Left colon (tissue), 2 donors: Measurements from ENCODE around the gene ZYG11B. TPM values are rescaled to one million over a fixed set of nuclear protein-coding genes. Genes with fewer than 3 reads are reported as not detected.
A peak's percentile ranks its signal among the peaks of the same experiment; 100 is the strongest.
"Not testable (repeated sequence)": the region's sequence is repeated elsewhere in the genome, so short reads cannot be mapped to it uniquely, and the experiment has no call there.

Experiments
- ATAC-seq: fragments of 200-7000 bp; cut with Tn5 transposase; one replicate; pipeline ENCODE4 v1.9.1; 2020; ENCODE audit warnings: mild to moderate bottlenecking, moderate library complexity
- DNase-seq, 2 donors: peaks; one replicate each; pipeline ENCODE4 v3.0.0-alpha.2; 2020
- intact Hi-C, 2 donors: fragments of 100-400 bp; cut with DNase I in 1 of 2; cut with micrococcal nuclease in 1 of 2; formaldehyde crosslinking; loops; one replicate each; pipeline versions ENCODE4 v1.11.2 to v1.14.0; 2022; cut with DNase I, micrococcal nuclease
- long read RNA-seq: library from polyadenylated mRNA; unstranded; transcript quantifications from one replicate; pipeline ENCODE4 v2.0.0, GENCODE V29; 2021
- total RNA-seq, 2 donors: library from RNA; stranded (reverse); fragmentation: NEBNext Ultra II Directional; extraction: Animal tissue kit (Norgen Biotek cat#: 25700); gene quantifications; one replicate each; pipeline ENCODE4 v1.2.1, GENCODE V29; 2021
- donor health status: DM: no; HTN: no; CAD: no.
- donor health status: DM: yes; HTN: yes; CAD: no.

The ZYG11B gene
- total RNA-seq, result 10 to 100 TPM; 29.0 to 30.3 TPM
- long read RNA-seq, full-length matches to known transcripts, result 8 of 17 reads
- long read RNA-seq, partial matches to known transcripts, result 5 of 17 reads
- long read RNA-seq, other reads (novel, unspliced or antisense), result 4 of 17 reads

DNA sequence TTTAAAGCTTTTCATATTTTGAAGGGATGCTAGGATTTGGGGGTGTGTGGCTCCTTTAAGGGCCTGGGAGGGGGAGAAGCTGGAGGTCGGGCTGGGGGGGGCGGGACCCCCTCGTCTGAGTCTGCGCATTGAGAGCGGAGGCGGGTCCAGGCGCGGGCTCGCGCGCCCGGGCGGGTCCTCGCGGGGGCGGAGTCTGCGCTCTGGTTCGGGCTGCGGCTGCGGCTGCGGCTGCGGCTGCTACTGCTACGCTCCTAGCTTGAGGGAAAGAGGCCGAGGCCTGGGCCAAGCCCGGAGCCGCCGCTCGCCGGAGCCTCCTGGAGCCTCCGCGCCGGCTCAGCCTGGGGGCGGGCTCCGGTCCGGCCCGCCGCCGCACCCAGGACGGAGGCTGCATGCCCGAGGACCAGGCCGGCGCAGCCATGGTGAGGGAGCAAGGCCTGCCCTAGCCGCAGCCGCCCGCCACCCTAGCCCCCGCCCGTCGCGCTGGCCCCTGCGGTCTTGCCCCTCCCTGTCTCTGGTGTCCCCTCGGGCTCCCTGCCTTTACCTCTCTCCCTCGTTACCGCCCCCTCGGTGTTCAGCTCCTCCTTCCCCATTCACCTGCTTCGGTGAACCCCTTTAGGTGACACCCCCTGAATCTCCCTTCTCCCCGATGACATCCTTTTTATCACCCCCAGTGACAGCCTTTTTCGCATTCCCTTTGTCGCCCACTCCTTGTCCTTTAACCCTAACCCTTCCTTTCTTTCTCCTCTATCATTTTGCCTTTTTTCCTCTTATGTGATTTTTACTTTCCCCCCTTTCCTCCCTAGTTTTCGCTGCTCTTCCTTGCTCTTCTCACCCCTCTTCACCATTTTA is at the start of gene ZYG11B:
ZYG11B (plus strand) TSS at position 189 of the 849 bp plus-strand sequence; CDS start at position 390, 201 bp downstream.
- DNase-seq, result peak; percentile 85 to 94
- intact Hi-C loops, result no loop called here
- ATAC-seq, result peak; percentile 98

DNA sequence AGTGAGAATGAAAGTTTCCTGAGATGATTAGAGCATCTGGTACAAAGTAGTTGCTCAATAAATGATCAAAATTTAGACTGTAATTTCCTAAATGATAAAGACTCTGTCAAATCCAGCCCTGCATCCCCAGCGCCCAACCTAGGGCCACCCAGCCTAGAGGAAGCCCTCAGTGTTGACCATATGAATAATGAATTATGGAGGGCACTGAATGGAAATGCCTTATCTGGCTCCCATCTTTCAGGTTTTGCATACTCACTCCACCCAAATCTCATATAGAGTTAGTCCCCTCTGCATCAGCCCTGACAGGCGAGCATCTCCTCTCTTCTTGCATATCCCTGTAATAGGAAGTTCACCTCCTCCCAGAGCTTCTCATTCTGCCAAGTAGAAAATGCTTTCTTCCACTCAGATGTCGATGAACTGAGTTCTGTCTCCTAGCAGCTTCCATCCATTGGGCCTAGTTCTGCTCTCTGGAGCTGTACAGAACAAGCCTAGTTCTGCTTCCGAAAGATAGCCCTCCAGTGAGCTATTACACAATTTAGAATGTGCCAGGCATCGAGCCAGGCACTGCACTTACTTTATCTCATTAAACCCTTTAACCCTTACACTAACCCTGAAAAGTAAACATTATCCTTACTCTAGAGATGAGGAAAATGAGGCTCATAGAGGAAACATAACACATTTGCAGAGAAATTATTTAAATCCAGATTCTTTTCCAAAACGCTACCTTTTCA is 49.0 kb upstream of the ZYG11B start:
- peak; percentile 46 for ATAC-seq

DNA sequence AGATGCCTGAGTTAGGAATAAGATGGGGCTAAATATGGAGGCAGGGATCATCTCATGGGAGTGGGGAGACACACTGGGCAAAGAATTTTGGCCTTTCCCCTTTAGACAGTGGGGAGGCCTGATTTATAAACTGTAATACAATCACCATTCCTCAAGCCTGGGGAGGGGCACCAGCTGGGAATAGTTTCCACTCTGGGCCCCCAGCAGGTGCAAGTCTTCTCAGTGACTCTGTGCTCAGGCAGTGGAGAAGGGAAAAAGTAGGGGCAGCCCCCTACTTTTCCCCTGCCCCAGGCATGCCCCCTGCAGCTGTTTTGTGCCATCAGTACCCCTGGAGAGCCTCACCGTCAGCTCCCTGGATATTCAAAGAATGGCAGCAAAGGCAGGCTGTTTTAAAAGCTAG is 47.2 kb upstream of the ZYG11B start:
- intact Hi-C loops, result no loop called here

More for the DNA sequence above, 49.0 kb upstream of the ZYG11B start:
- no peak for DNase-seq
- intact Hi-C loops, result no loop called here

DNA sequence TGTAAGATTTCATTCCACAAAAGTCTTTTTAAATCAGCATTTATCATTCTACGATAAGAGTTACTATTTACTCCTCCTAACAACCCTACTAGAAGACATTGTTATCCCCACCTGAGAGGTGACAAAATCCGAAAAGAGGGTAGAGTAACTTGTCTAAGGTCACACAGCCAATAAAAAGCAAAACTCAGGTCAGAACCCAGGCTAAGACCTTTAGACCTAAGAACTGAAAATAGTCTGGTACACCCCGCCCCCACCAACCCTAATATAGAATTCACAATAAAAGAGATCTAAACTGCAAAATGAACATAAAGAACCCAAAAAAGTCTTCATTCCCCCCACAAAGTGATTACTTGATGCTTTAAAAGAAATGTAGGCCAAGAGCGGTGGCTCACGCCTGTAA is 46.8 kb upstream of the ZYG11B start:
- intact Hi-C loops, result no loop called here
- no peak for ATAC-seq
- no peak for DNase-seq

More for the DNA sequence above, 47.2 kb upstream of the ZYG11B start:
- ATAC-seq (no peak), DNase-seq (no peak)

DNA sequence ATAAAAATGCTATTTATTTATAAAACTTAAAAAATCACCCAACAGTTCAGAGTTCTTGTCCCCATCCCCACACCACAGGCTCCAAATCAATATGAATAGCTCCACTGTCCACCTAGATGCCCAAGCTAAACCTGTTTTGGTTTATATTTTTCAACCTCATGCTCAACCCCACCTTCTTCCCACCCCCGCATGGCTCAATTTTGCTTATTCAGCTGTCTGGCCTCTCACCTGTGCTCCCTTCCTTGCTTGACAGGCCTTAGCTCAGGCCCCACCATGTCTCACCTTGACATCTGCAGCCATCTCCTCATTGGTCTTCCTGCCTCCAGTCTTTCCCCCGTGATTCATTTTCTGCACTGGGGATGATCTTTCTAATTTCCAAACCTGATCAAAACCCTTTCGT is 45.9 kb upstream of the ZYG11B start:
- intact Hi-C loops, result no loop called here
- DNase-seq (no peak), ATAC-seq (no peak)

DNA sequence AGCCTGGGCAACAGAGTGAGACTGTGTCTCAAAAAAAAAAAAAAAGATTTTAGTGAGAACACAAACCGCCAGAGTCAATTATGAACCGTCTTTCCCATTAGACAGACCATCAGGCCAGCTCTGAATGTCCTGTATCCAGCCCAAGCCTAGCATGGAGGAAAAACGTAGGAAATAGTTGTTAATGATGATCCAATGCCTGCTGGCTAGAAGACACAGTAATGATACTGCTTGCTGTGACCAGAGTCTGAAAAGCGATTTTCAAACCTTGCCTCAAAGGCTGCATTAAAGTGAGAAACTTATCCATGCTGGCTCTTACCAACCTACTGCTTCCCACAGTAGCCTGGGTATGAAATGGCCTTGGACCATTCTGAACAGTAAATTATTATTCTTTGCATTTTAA is 45.1 kb upstream of the ZYG11B start:
- no peak for ATAC-seq
- no peak for DNase-seq
- intact Hi-C loops, result no loop called here

DNA sequence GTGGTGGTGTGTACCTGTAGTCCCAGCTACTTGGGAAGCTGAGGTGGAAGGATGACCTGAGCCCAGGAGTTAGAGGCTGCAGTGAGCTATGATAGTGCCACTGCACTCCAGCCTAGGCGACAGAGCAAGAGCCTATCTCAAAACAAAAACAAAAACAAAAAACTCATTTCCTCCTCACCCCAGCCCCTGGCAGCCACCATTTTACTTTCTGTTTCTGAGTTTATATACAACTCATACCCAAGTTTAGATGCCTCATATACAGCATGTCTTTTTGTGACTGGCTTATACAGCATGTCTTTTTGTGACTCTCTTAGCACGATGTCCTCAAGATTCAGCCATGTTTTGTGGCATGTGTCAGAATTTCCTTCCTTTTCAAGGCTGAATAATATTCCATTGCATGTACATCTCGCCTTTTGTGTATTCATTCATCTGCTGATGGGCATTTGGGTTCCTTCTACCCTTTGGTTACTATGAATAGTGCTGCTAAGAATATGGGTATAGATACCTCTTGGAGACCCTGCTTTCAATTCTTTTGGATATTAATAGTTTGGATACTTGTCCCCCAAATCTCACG is 42.8 kb upstream of the ZYG11B start:
- no peak for ATAC-seq
- DNase-seq, result no peak
- intact Hi-C loops, result no loop called here

DNA sequence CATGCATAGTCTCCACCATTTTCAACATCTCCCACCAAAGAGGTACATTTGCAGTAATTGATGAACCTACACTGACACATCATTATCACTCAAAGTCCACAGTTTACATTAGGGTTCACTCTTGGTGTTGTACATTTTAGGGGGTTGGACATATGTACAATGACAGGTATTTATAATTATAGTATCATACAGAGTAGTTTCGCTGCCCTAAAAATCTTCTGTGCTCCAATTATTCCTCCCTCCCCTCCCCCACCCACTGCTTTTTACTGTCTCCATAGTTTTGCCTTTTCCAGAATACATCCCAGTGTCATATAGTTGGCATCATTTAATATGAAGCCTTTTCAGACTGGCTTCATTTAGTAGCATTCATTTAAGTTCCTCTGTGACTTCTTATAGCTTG is 41.7 kb upstream of the ZYG11B start:
- ATAC-seq, result no peak
- intact Hi-C loops, result no loop called here
- DNase-seq, result no peak

DNA sequence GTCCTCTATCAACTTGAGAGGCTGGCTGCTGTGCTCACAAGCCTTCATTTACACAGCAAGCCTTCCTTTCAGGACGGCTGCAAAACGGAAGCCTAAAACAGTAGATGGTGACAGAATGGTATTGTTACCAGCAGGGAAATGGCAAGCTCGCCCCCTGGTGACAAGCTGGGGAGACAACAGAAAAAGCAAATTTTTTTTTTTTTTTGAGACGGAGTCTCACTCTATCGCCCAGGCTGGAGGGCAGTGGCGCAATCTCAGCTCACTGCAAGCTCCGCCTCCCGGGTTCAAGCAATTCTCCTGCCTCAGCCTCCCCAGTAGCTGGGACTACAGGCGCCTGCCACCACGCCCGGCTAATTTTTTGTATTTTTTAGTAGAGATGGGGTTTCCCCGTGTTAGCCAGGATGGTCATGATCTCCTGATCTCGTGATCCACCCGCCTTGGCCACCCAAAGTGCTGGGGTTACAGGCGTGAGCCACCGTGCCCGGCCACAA is 39.9 kb upstream of the ZYG11B start:
- intact Hi-C loops, result not testable (repeated sequence)
- peak; percentile 59 to 76 for DNase-seq
- ATAC-seq, result peak; percentile 91

DNA sequence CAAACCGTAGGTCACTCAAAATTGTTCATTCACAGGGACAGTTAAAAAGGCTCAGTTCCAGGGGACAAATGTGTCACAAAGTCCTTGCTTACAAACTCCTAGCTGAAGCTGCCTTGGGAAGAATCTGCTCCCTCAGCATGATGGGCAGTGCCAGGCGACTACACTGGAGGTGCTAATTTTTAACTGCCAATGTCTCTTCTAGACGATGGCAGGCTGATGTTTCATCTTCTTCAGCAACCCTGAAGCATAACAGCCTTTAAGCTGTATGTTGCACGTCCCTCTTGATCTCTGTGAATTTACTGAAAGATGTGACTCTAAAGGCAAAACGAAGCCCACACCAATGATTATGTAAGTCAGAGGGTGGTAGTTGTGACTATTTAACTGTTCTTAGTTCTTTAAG is 39.4 kb upstream of the ZYG11B start:
- no peak for ATAC-seq
- no peak for DNase-seq
- intact Hi-C loops, result no loop called here

DNA sequence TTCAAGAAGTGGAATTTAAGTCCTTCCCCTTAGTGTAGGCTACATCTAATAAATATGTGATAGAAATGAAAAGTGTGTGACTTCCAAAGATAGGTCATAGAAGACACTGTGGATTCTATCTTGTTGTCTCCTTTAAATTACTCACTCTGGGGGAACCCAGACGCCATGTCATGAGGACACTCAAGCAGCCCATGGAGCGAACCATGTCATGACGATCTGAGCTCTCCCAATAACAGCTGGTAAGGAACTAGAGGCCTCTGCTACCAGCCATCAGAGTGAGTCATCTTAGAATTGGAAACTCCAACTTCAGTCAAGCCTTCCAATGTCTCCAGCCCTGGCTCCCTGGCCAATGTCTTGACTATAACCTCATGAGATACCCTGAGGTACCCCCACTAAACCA is 34.4 kb upstream of the ZYG11B start:
- ATAC-seq (no peak), DNase-seq (no peak)
- intact Hi-C loops, result no loop called here

DNA sequence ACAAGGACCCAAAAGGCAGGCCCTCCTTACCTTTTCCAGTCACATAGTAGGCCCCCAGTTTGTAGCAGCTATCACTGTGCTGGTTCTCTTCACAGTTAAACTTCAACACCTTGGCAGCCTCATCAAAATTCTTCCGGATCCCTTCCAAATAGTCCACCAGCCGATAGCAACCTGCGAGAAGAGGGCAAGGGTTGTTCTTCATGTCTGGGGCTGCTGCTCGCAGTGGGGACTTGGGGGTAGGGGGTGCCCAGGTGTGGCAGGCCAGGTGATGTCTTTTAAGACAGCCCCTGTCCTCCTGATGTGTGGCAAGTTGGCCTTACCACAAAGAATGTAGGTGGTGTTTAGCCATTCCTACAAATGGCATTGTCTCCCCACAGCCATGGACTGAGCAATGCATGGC is 33.6 kb upstream of the ZYG11B start:
- intact Hi-C loops, result no loop called here
- DNase-seq, result no peak
- no peak for ATAC-seq

DNA sequence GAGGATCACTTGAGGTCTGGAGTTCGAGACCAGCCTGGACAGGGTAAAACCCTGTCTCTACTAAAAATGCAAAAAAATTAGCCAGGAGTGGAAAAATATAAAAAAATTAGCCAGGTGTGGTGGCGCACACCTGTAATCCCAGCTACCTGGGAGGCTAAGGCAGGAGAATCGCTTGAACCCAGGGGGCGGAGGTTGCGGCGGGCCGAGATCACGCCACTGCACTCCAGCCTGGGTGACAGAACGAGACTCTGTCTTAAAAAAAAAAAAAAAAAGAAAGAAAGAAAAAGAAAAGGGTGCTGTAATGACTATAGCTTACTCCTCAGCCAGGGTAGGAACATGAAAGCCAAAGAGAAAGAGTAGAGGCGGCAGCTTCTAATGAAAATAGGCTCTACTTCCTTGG is 32.9 kb upstream of the ZYG11B start:
- ATAC-seq, intact Hi-C loops, DNase-seq: not testable (repeated sequence)

DNA sequence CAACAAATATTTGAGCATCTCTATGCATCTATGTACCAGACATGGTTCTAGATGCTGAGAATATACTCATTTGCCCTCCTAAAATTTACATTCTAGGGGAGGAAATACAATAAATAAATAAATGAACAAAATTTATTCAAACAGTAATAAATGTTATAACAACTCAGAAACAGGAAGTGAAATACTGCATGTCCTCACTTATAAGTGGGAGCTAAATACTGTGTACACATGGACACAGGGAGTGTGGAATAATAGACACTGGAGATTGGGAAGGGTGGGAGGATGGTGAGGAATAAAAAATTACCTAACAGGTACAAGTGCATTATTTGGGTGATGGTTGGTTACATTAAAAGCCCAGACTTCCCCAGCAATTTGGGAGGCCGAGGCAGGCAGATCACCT is 32.4 kb upstream of the ZYG11B start:
- ATAC-seq (no peak), DNase-seq (no peak)
- intact Hi-C loops, result no loop called here

DNA sequence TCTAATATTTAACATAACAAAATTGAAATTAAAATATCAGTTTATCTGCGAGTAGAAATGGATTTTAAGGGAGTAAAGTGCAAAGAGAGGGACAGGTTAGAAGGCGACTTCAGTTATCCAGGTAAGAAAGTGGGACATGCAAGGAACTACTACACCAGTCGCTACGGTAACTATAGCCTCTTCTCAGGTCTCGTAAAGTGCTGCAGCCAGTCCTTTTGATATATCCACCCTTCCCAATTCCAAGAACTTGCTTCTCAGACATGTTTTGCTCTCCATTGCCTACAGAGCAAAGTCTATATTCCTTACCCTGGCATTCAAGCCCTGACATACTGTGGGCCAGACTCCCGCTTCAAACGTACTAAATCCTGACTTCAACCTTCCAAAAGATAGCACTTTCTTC is 30.6 kb upstream of the ZYG11B start:
- ATAC-seq (no peak), DNase-seq (no peak)
- intact Hi-C loops, result no loop called here

DNA sequence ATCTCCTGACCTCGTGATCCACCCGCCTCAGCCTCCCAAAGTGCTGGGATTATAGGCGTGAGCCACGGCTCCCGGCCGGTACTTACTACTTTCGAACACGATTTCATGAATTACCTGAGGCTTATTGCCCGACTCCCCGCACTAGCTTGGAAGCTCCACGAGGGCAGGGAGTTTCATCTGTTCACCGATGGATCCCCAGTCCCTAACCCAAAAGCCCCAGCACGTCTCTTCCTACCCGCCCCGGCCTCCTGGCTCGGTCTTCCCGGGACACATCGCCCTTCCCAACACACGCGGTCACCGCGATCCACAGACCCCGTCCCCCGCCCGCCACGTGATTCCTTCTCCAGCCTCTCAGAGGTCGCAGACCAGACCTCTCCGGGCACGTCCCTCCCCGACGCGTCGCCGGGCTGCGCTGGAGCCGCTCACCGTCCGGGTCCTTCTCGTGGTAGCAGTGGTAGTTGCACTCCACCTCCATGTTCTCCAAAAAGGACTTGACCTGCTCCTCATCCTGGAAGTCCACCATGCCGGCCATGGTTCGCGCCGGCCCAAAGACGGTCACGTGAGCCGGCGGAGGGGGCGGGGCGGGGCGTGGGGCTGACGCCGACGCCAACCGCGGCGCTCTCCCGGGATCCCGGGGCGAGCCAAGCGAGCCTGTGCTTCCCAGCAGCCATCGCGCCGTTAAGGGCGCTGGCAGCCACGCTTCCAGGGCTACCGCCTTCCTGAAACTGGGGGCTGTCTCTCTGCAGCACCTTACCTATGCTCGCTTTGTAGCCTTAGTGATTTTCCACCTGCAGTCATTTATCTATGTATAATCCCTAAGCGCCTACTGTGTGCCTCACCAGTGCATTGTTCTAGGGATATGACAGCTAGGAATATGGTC is 28.2 kb upstream of the ZYG11B start, which contains the start of gene COA7:
COA7 (minus strand) TSS at position 553 of the 880 bp plus-strand sequence; CDS start at position 532, 21 bp downstream.
- DNase-seq, result peak; percentile 84 to 93
- ATAC-seq, result peak; percentile 78
- intact Hi-C loops, result no loop called here

DNA sequence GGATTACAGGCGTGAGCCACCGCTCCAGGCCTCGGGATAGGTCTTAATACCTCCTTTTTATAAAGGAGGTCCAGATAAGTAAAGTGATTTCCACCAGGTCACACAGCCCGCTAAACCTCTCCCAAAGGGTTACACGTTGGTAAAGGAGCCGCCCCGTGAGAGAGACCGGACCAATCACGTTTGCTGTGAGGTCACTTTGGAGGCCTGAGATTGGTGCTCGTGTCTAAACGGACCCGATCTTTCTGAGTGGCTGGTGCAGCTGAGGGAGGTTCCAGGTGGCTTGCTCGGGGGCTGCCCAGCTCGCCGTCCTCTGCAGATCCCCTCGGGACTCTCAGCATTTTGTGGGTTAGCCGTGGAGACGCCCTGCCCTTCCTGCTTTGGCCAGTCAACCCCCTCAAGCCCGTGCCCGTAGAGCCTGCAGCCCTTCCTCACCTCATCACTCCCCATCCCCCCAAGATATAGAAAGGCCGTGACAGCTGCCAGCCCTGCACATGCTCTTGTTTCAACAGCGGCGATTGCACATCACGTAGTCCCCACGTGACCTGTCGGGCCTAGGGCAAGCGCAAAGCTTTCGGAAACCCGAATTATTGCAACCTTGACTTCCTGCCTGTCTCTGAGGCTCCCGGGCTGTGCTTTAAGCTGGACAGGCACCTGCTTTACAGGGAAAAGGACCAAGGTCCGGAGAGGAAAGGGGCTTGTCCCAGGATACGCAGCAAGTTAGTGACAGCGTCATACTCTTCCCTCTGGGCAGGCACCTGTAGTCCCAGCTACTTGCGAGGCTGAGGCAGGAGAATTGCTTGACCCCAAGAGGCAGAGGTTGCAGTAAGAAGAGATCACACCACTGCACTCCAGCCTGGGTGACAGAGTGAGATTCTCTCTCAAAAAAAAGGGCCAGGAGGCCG is 23.1 kb upstream of the ZYG11B start:
- DNase-seq (peak; percentile 89 to 95), ATAC-seq (peak; percentile 66)
- intact Hi-C loops, result loop anchor here in 1 of 2 donors (10.0 kb wide), 1 partner anchor 492 kb away; the partner anchor contains the start of gene CPT2
